CD4-positive, alpha-beta T cell treated with Interferon gamma for 1 hour (primary cell): ENCODE data around the gene BEND4.

ENCODE experiments used
- DNase-seq: peaks from one replicate; pipeline ENCODE4 v3.0.0-alpha.2; 2020

The BEND4 gene

DNA sequence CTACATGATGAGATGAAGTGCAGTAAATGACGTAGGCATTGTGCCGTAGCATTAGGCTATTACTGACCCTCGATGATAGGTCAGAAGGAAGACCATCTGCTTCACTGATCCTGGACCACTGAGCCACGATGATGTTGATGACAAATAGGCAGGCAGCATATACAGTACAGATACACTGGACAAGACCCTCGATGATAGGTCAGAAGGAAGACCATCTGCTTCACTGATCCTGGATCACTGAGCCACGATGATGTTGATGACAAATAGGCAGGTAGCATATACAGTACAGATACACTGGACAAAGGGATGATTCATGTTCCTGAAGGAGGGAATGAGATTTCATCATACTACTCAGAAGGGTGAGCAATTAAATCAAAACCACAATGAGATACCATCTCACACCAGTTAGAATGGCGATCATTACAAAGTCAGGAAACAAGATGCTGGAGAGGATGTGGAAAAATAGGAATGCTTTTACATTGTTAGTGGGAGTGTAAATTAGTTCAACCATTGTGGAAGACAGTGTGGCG is 50.9 kb downstream of the BEND4 start:
- no peak for DNase-seq

DNA sequence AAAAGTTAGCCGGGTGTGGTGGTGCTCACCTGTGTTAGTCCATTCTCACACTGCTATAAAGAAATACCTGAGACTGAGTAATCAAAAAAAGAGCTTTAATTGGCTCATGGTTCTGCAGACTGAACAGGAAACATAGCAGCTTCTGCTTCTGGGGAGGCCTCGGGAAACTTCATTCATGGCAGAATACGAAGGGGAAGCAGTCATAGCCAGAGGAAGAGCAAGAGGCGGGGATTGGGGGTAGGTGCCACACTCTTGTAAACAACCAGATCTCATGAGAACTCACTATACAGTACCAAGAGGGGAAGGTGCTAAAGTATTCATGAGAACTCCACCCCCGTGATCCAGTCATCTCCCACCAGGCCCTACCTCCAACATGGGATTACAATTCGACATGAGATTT is 64.1 kb downstream of the BEND4 start:
- no peak for DNase-seq

DNA sequence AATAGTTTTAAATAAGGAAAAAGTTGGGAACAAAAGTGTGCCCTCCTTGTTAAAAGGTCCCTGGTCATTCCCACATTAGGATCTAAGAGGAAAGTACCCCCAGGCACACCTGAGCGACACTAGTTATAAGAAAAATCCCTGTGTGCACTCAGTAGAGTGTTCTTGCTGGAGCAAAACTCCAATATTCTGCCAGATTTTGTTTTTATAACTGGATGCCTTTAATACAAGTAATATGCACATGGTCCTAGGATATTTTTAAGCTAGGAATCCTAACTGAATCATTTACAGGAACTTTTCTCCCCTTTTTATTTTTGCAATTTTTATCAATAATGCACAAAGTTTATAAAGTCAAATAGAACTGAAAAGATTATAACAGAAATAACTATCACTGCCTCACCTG is 68.6 kb downstream of the BEND4 start:
- no peak for DNase-seq

DNA sequence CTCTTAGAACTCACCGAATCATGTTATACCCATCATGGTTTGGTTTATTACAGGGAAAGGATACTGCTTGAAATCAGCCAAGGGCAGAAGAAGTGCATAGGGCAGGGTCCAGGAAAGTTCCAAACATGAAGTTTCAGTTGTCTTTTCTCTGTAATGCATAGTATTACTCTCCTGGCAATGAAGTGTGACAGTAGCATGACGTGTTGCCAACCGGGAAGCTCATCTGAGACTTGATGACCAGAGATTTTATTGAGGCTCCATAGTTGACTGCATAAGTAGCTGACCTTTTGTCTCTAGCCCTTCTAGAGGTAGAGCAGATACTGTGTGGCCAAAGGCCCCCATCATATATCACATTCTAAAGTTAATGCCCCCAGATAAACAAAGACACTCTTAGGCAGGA is 72.1 kb downstream of the BEND4 start:
- no peak for DNase-seq

DNA sequence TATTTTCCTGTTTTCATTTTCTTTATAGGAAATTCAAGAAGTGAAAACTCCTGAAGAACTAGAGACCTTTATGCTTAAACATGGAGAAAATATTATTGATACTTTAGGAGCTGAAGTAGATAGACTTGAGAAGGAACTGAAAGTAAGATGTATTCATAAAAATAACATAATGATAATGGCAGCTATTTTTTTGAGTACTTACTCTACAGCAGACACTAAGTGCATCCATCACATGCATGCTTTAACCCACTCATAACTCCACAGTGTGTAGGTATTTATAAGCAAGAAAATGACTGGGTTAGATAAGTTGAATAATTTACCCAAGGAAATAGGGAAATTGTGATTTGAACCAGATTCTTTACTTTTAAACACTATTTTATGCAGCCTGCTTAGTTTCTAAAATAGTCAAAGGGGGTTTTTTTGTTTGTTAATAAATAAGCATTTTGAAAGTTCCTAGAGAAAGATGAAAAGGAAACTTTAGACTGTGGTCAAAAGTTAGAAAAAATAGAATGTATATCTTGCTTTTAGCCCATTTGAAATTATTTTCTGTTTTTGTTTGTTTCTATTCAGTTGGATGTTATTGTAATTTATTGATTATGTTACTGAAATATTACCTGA is 74.2 kb downstream of the BEND4 start:
- DNase-seq, result no peak

- no peak for DNase-seq
These were observed 78.2 kb downstream of the BEND4 start for GRCh38 chr4:42074294-42074693.

- DNase-seq, result no peak
These were observed 82.0 kb downstream of the BEND4 start for GRCh38 chr4:42070463-42070862.

- DNase-seq, result no peak
These were observed 85.2 kb downstream of the BEND4 start for GRCh38 chr4:42067264-42067663.

DNA sequence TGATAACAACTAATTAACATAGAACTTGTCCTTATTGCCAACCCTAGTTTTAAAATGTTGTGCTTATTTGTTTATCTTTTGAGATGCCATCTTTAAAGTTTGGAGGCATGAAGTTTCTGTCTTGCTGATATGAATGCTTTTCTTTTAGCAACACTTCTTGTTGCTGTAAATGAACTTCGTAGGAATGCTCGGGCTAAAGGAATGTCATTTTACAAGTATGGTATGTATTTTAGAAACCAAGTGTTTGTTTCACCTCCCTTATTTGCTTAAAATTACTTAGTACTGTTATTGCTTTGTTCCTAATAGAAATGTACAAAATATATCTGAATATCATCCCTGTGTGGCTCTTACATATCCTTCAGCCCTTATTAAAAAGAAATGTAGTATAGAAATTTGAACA is 86.1 kb downstream of the BEND4 start:
- no peak for DNase-seq
